ENCODE measurements around the gene ATL1. TPM values are rescaled to one million over a fixed set of nuclear protein-coding genes. Genes with fewer than 3 reads are reported as not detected.

Gene ATL1
- total and polyA plus RNA-seq, 2 of the 8 experiments (the other 6 are each of a cell fraction or from before 2014, with no cell fraction given), result 4.0 to 5.9 TPM

DNA sequence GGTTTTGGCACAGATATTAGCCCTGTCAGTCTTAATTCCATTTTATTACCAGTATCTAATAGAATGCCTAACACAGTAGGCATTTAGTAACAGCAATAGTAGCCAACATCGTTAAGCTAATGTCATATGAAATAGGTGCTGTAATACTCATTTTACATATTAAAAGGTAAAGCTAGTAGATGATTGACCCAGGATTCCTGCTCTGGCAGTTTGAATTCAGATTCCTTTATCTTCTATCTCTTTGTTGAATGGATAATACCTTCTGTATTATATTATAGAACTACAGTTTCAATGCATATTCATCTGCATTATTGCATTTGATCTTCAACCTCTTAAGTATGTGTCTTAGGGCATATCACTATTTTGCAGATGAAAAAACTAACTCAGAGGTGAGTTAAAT lies 2.9 kb downstream of the ATL1 start:
- ChIA-PET CTCF (ENCODE audit: partially characterized antibody) (interaction anchor here (1.0 to 2.8 kb wide), 2 partner anchors 57 to 215 kb away, joined by 3 to 8 read pairs; no protein-coding TSS in a partner anchor), POLR2A (ENCODE audit: partially characterized antibody) (no interaction called here)
- no peak for DNase-seq (ENCODE audit: low read depth in 1 of 2, low spot score in 2 of 2)
- H3K4me2 ChIP-seq (ENCODE audit: insufficient read depth in 1 of 2, low read depth in 2 of 2, low read length in 2 of 2), result no peak overlapping the region
- no peaks in the 10 kb centered on the region for H3K79me1 ChIP-seq (ENCODE audit: low read depth, low read length)
- H3K56ac ChIP-seq (replicated peaks; ENCODE audit: insufficient read length, low read depth, low read length), result no peak overlapping the region
- H4K5ac ChIP-seq (ENCODE audit: insufficient read length, low read depth, low read length), result no peak overlapping the region
- no peak overlapping the region for H2BK120ac ChIP-seq (replicated peaks; ENCODE audit: low read depth, low read length)
- H4K20me1 ChIP-seq (replicated peaks in 1 of 2; ENCODE audit: control insufficient read depth in 1 of 2, insufficient read depth in 2 of 2, low read length in 2 of 2), result no peaks in the 10 kb centered on the region
- no peak overlapping the region for H2BK12ac ChIP-seq (ENCODE audit: low read depth, low read length)
- no peak overlapping the region for H3K18ac ChIP-seq (ENCODE audit: extremely low read depth, low read length)
- peaks cover 0 to 3% (median 1%) of the 10 kb centered on the region in 4 experiments; a peak in 1 of 7 replicates for H3K4me1 ChIP-seq (replicated peaks in 1 of 4; ENCODE audit: control insufficient read depth in 3 of 4, insufficient read depth in 4 of 4, low read length in 3 of 4)
- H3K4me3 ChIP-seq (ENCODE audit: extremely low read depth in 1 of 4, insufficient read depth in 2 of 4, low read depth in 3 of 4, low read length in 4 of 4), result no peak overlapping the region
- 82% methylated on average over 1 of the region's 1 CpG; no CpG with 5 or more reads in 1 of the 2 experiments for WGBS, 2 experiments (ENCODE audit: extremely low coverage in 1 of 2, insufficient coverage in 1 of 2, insufficient read length in 1 of 2, insufficient replicate concordance in 2 of 2, low coverage in 1 of 2, low lambda C conversion rate in 2 of 2, missing lambda C conversion rate in 1 of 2)
- no peak overlapping the region for H2BK15ac ChIP-seq (ENCODE audit: low read length)
- H3K23me2 ChIP-seq (ENCODE audit: low read depth, low read length), result peaks cover 12% of the 10 kb centered on the region
- no peak overlapping the region for H4K8ac ChIP-seq (ENCODE audit: extremely low read depth, insufficient read depth, low read length)
- H3K4ac ChIP-seq (replicated peaks; ENCODE audit: insufficient read length, low read depth, low read length), result no peak overlapping the region
- no peak overlapping the region for H3K23ac ChIP-seq (ENCODE audit: insufficient read length)
- H3K36me3 ChIP-seq (ENCODE audit: control insufficient read depth in 2 of 4, insufficient read depth in 4 of 4, low read length in 3 of 4), result no peaks in the 10 kb centered on the region
- no peak for FAIRE-seq
- H3K27me3 ChIP-seq (replicated peaks in 1 of 4; ENCODE audit: control insufficient read depth in 3 of 4, extremely low read depth in 1 of 4, insufficient read depth in 3 of 4, low read length in 3 of 4), result peaks cover 0 to 3% (median 1%) of the 10 kb centered on the region in 4 experiments; a peak in 3 of 7 replicates
- H3K9me3 ChIP-seq (ENCODE audit: insufficient read depth in 2 of 2, low read depth in 1 of 2, low read length in 1 of 2), result no peaks in the 10 kb centered on the region
- H3K14ac ChIP-seq (ENCODE audit: insufficient read length), result no peak overlapping the region
- H2BK5ac ChIP-seq (ENCODE audit: low read depth, low read length), result no peak overlapping the region
- no peak overlapping the region for H3K9ac ChIP-seq (replicated peaks in 1 of 4; ENCODE audit: extremely low read depth in 1 of 4, low read depth in 3 of 4, low read length in 3 of 4)
- no peak for TF ChIP-seq RBBP5 (IDR thresholded peaks at IDR 0.05; ENCODE audit: borderline replicate concordance, low read depth, low read length)
- no peak for TF ChIP-seq CEBPB (IDR thresholded peaks at IDR 0.05; ENCODE audit: low read depth, low read length)
- no peak for TF ChIP-seq HDAC6 (IDR thresholded peaks at IDR 0.05; ENCODE audit: low read depth, low read length)
- TF ChIP-seq POLR2AphosphoS5 (IDR thresholded peaks at IDR 0.05; ENCODE audit: low read depth, low read length), result no peak
- H4K91ac ChIP-seq (replicated peaks; ENCODE audit: insufficient read length, low read length), result no peak overlapping the region
- no peak overlapping the region for H3K27ac ChIP-seq (ENCODE audit: low read depth, low read length)
- H3K79me2 ChIP-seq (ENCODE audit: control insufficient read depth in 1 of 2, insufficient read depth in 2 of 2, low read length in 2 of 2), result no peaks in the 10 kb centered on the region
- H2BK20ac ChIP-seq (ENCODE audit: low read length), result no peak overlapping the region
- H2AFZ ChIP-seq (ENCODE audit: low read length), result no peak overlapping the region
- H2AK5ac ChIP-seq (ENCODE audit: low read depth, low read length), result no peak overlapping the region

All from H1 (cell line).